ENCODE data around the gene EAF2.

The EAF2 gene

DNA sequence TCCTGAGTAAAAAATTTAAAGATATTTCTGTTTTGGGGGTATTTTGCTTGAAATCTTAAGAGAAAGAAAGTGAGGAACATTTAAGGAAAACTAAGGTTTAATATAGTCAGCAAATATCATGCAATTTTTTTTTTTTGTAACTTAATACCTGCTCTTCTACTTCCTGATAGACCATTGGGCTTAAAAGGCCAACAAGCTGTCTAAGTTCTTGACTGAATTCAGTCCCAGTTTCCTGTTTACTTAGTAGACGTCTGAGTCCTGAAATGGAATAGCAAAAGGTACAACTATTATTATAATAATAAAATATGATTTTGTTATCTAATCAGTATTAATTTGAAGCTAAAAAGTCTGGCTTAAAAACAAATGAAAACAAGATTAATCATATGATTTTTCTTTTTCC is 38.0 kb upstream of the EAF2 start:
- Histone ChIP-seq H3K4me3 (ENCODE audit: low read depth, low read length) (no peak overlapping the region), H3K23ac (ENCODE audit: low read length) (no peak overlapping the region), H3K4me2 (ENCODE audit: low read length) (no peak overlapping the region), H3K27me3 (ENCODE audit: insufficient read depth, low read length) (no peaks in the 10 kb centered on the region), H3K36me3 (ENCODE audit: control insufficient read depth in 1 of 2, insufficient read depth in 2 of 2, low read length in 2 of 2) (no peaks in the 10 kb centered on the region), H3K14ac (ENCODE audit: low read length) (no peak overlapping the region), H3K18ac (ENCODE audit: low read length) (no peak overlapping the region), H2AFZ (ENCODE audit: insufficient read depth, low read length, poor library complexity) (no peak overlapping the region), H3K4me1 (ENCODE audit: control insufficient read depth in 1 of 2, insufficient read depth in 2 of 2, low read length in 2 of 2) (no peaks in the 10 kb centered on the region), H2BK120ac (ENCODE audit: insufficient read depth, low read length, poor library complexity) (no peak overlapping the region), H3K79me1 (ENCODE audit: low read length) (no peaks in the 10 kb centered on the region), H3K9ac (ENCODE audit: low read length) (no peak overlapping the region), H2BK12ac (ENCODE audit: low read length) (no peak overlapping the region), H3K4ac (ENCODE audit: low read depth, low read length) (no peak overlapping the region), H4K91ac (ENCODE audit: low read depth, low read length) (no peak overlapping the region), H4K12ac (ENCODE audit: low read depth, low read length) (no peak overlapping the region), H4K8ac (ENCODE audit: low read depth, low read length) (no peak overlapping the region), H2AK5ac (ENCODE audit: low read length) (no peak overlapping the region), H2BK5ac (ENCODE audit: low read depth, low read length, poor library complexity) (no peak overlapping the region), H3K27ac (ENCODE audit: low read depth, low read length) (no peak overlapping the region), H3K9me3 (ENCODE audit: insufficient read depth, low read depth, low read length) (no peaks in the 10 kb centered on the region), H3K79me2 (ENCODE audit: control insufficient read depth, insufficient read depth, low read length, poor library complexity) (no peaks in the 10 kb centered on the region)
- WGBS (ENCODE audit: extremely low coverage, insufficient coverage, insufficient read length), result no CpG with 5 or more reads among the region's 1 CpG
- DNase-seq, result no peak

DNA sequence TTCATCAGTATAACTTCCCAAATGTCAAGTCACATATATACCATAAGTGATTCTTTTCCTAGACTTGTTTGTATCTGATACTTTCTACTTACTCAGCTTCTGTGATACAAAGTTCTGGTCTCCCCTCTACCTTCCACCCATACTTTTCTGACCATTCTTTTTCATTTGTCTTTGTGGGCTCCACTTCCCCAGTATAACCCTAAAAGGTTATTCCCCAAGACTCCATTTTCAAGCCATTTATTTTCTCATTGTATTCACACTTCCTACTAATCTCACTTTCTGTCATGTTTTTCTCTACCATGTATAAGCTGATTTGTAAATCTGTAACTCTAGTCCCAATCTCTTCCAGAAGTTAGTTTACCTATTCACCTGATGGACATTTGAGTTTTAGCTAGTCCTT is 34.1 kb upstream of the EAF2 start:
- Histone ChIP-seq H3K4me2 (ENCODE audit: low read length) (no peak overlapping the region), H2BK120ac (ENCODE audit: insufficient read depth, low read length, poor library complexity) (no peak overlapping the region), H2AK5ac (ENCODE audit: low read length) (no peak overlapping the region), H3K36me3 (ENCODE audit: control insufficient read depth in 1 of 2, insufficient read depth in 2 of 2, low read length in 2 of 2) (no peaks in the 10 kb centered on the region), H2BK12ac (ENCODE audit: low read length) (no peak overlapping the region), H3K27me3 (ENCODE audit: insufficient read depth, low read length) (no peaks in the 10 kb centered on the region), H3K9ac (ENCODE audit: low read length) (no peak overlapping the region), H3K4me3 (ENCODE audit: low read depth, low read length) (no peak overlapping the region), H3K4ac (ENCODE audit: low read depth, low read length) (no peak overlapping the region), H3K79me1 (ENCODE audit: low read length) (no peaks in the 10 kb centered on the region), H2BK5ac (ENCODE audit: low read depth, low read length, poor library complexity) (no peak overlapping the region), H4K12ac (ENCODE audit: low read depth, low read length) (no peak overlapping the region), H3K23ac (ENCODE audit: low read length) (no peak overlapping the region), H3K18ac (ENCODE audit: low read length) (no peak overlapping the region), H3K27ac (ENCODE audit: low read depth, low read length) (no peak overlapping the region), H4K8ac (ENCODE audit: low read depth, low read length) (no peak overlapping the region), H3K4me1 (ENCODE audit: control insufficient read depth in 1 of 2, insufficient read depth in 2 of 2, low read length in 2 of 2) (no peaks in the 10 kb centered on the region), H4K91ac (ENCODE audit: low read depth, low read length) (no peak overlapping the region), H2AFZ (ENCODE audit: insufficient read depth, low read length, poor library complexity) (no peak overlapping the region), H3K9me3 (ENCODE audit: insufficient read depth, low read depth, low read length) (no peaks in the 10 kb centered on the region), H3K14ac (ENCODE audit: low read length) (no peak overlapping the region), H3K79me2 (ENCODE audit: control insufficient read depth, insufficient read depth, low read length, poor library complexity) (no peaks in the 10 kb centered on the region)
- DNase-seq, result no peak

DNA sequence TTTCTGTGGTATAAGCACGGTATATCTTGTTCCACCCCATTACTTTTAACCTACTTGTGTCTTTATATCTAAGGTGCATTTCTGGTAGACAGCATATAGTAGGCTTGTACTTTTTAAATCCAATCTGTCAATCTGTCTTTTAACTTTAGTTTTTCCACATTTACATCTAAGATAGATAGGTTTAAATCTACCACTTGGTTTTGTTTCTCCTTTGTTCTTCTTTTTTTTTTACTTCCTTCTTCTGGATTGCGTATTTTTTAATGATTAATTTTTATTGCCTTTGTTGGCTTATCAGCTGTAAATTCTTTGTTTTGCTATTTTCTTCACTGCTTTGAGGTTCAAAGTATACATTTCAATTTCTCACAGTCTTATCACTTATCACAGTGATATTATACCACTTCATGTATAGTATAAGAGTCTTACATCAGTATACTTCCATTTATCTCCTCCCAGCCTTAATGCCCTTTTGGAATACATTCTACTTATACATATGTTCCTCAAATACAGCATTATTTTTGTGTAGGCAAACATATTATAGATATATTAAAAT is 31.2 kb upstream of the EAF2 start:
- no peak overlapping the region for H4K12ac ChIP-seq (ENCODE audit: low read depth, low read length)
- no peak overlapping the region for H3K4ac ChIP-seq (ENCODE audit: low read depth, low read length)
- no peaks in the 10 kb centered on the region for H3K79me1 ChIP-seq (ENCODE audit: low read length)
- no peak overlapping the region for H2AK5ac ChIP-seq (ENCODE audit: low read length)
- no peak overlapping the region for H3K27ac ChIP-seq (ENCODE audit: low read depth, low read length)
- no peaks in the 10 kb centered on the region for H3K36me3 ChIP-seq (ENCODE audit: control insufficient read depth in 1 of 2, insufficient read depth in 2 of 2, low read length in 2 of 2)
- no peak overlapping the region for H3K4me2 ChIP-seq (ENCODE audit: low read length)
- H3K79me2 ChIP-seq (ENCODE audit: control insufficient read depth, insufficient read depth, low read length, poor library complexity), result no peaks in the 10 kb centered on the region
- no peaks in the 10 kb centered on the region for H3K27me3 ChIP-seq (ENCODE audit: insufficient read depth, low read length)
- no peak overlapping the region for H2BK5ac ChIP-seq (ENCODE audit: low read depth, low read length, poor library complexity)
- H3K18ac ChIP-seq (ENCODE audit: low read length), result no peak overlapping the region
- DNase-seq, result no peak
- H4K8ac ChIP-seq (ENCODE audit: low read depth, low read length), result no peak overlapping the region
- no peak overlapping the region for H3K4me3 ChIP-seq (ENCODE audit: low read depth, low read length)
- H3K4me1 ChIP-seq (ENCODE audit: control insufficient read depth in 1 of 2, insufficient read depth in 2 of 2, low read length in 2 of 2), result no peaks in the 10 kb centered on the region
- H4K91ac ChIP-seq (ENCODE audit: low read depth, low read length), result no peak overlapping the region
- no peak overlapping the region for H3K14ac ChIP-seq (ENCODE audit: low read length)
- no peak overlapping the region for H2BK12ac ChIP-seq (ENCODE audit: low read length)
- H3K9ac ChIP-seq (ENCODE audit: low read length), result no peak overlapping the region
- H2AFZ ChIP-seq (ENCODE audit: insufficient read depth, low read length, poor library complexity), result no peak overlapping the region
- H2BK120ac ChIP-seq (ENCODE audit: insufficient read depth, low read length, poor library complexity), result no peak overlapping the region
- H3K23ac ChIP-seq (ENCODE audit: low read length), result no peak overlapping the region
- H3K9me3 ChIP-seq (ENCODE audit: insufficient read depth, low read depth, low read length), result no peaks in the 10 kb centered on the region
- no CpG with 5 or more reads among the region's 2 CpGs for WGBS (ENCODE audit: extremely low coverage, insufficient coverage, insufficient read length)

DNA sequence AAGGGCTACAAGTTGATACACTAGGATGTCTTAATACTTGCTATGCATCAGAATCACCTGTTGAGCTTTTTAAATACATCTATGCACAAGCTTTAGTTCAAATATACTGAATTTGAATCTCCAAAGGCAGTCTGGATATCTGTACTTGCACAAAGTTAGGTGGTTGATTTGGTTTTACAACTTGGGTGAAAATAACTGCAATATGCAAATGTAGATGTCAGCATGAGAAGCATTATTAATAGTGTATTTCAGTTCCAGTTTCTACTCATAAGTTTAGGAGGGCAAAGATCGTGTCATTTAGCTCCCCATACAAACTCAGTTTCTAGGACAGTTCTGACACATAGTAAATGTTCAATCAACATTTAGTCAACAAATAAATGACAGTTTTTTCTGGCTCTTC is 25.8 kb upstream of the EAF2 start:
- H3K27me3 ChIP-seq (ENCODE audit: insufficient read depth, low read length), result no peaks in the 10 kb centered on the region
- H3K4me2 ChIP-seq (ENCODE audit: low read length), result no peak overlapping the region
- no peak overlapping the region for H3K4ac ChIP-seq (ENCODE audit: low read depth, low read length)
- no peak overlapping the region for H4K8ac ChIP-seq (ENCODE audit: low read depth, low read length)
- no peak overlapping the region for H2BK12ac ChIP-seq (ENCODE audit: low read length)
- WGBS (ENCODE audit: extremely low coverage, insufficient coverage, insufficient read length), result no CpG with 5 or more reads among the region's 1 CpG
- H3K9me3 ChIP-seq (ENCODE audit: insufficient read depth, low read depth, low read length), result no peaks in the 10 kb centered on the region
- no peak overlapping the region for H3K18ac ChIP-seq (ENCODE audit: low read length)
- H4K12ac ChIP-seq (ENCODE audit: low read depth, low read length), result no peak overlapping the region
- H3K4me1 ChIP-seq (ENCODE audit: control insufficient read depth in 1 of 2, insufficient read depth in 2 of 2, low read length in 2 of 2), result no peaks in the 10 kb centered on the region
- no peaks in the 10 kb centered on the region for H3K79me2 ChIP-seq (ENCODE audit: control insufficient read depth, insufficient read depth, low read length, poor library complexity)
- H2BK5ac ChIP-seq (ENCODE audit: low read depth, low read length, poor library complexity), result no peak overlapping the region
- no peak for DNase-seq
- H3K27ac ChIP-seq (ENCODE audit: low read depth, low read length), result no peak overlapping the region
- no peak overlapping the region for H3K14ac ChIP-seq (ENCODE audit: low read length)
- H3K23ac ChIP-seq (ENCODE audit: low read length), result no peak overlapping the region
- no peak overlapping the region for H3K4me3 ChIP-seq (ENCODE audit: low read depth, low read length)
- peaks cover 7 to 9% of the 10 kb centered on the region in 2 experiments for H3K36me3 ChIP-seq (ENCODE audit: control insufficient read depth in 1 of 2, insufficient read depth in 2 of 2, low read length in 2 of 2)
- H2AK5ac ChIP-seq (ENCODE audit: low read length), result no peak overlapping the region
- H2BK120ac ChIP-seq (ENCODE audit: insufficient read depth, low read length, poor library complexity), result no peak overlapping the region
- no peaks in the 10 kb centered on the region for H3K79me1 ChIP-seq (ENCODE audit: low read length)
- no peak overlapping the region for H3K9ac ChIP-seq (ENCODE audit: low read length)
- H4K91ac ChIP-seq (ENCODE audit: low read depth, low read length), result no peak overlapping the region
- H2AFZ ChIP-seq (ENCODE audit: insufficient read depth, low read length, poor library complexity), result no peak overlapping the region
